OCI-LY7 (cell line): Measurements from ENCODE around the gene DTX3.

Experiments
- CTCF ChIP-seq: fragments of 200-600 bp; sonication (generic); conservative IDR thresholded peaks from 2 replicates; pipeline ENCODE4 v1.5.1; 2014; ENCODE audit warnings: mild to moderate bottlenecking, antibody characterized with exemption, low read length, moderate library complexity, mixed read lengths
- EZH2phosphoT487 ChIP-seq: fragments of 200-600 bp; sonication (generic); IDR thresholded peaks from 2 replicates; pipeline ENCODE4 v1.6.1; 2018; ENCODE audit warnings: low read depth, borderline replicate concordance, mild to moderate bottlenecking, mixed run types, antibody characterized with exemption, low read length, moderate library complexity, mixed read lengths

- TF ChIP-seq CTCF (no peak), EZH2phosphoT487 (no peak)
Observed at GRCh38 chr12:57615637-57616036, 11.0 kb downstream of the DTX3 start.
